Activated T-cell treated with anti-CD3 and anti-CD28 coated beads, Interleukin-2, amount 50 U/mL, for 4 hours (primary cell): ENCODE results near the gene STX11. TPM values are rescaled to one million over a fixed set of nuclear protein-coding genes. Genes with fewer than 3 reads are reported as not detected.
"Not testable (repeated sequence)": the region's sequence is repeated elsewhere in the genome, so short reads cannot be mapped to it uniquely, and the experiment has no call there.

Source experiments
- ATAC-seq, 2 donors: fragments of 200-7000 bp; cut with Tn5 transposase; one replicate each; pipeline ENCODE4 v1.10.0; 2021
- DNase-seq: peaks from one replicate; pipeline ENCODE4 v3.0.0-alpha.2; 2020
- H3K27me3 Mint-ChIP-seq: one replicate; pipeline ENCODE4 v1.8.0; 2021; ENCODE audit warnings: low read depth, mixed read lengths
- H3K36me3 Mint-ChIP-seq: one replicate; pipeline ENCODE4 v1.8.0; 2022; ENCODE audit warnings: mixed read lengths; ENCODE audit not compliant: insufficient read depth
- H3K4me1 Mint-ChIP-seq: one replicate; pipeline ENCODE4 v1.8.0; 2021; ENCODE audit warnings: low read depth, mixed read lengths
- H3K4me3 Mint-ChIP-seq: one replicate; pipeline ENCODE4 v1.8.0; 2021; ENCODE audit warnings: mild to moderate bottlenecking, moderate library complexity, mixed read lengths
- H3K9me3 Mint-ChIP-seq: one replicate; pipeline ENCODE4 v1.8.0; 2021; ENCODE audit warnings: mixed read lengths
- total RNA-seq, 3 donors: library from RNA; stranded (reverse); gene quantifications; one replicate each; pipeline ENCODE4 v1.2.1, GENCODE V29; 2021

The STX11 gene
- total RNA-seq, 3 donors from 2014 or later = 29.9 to 31.8 (median 30.9) TPM

DNA sequence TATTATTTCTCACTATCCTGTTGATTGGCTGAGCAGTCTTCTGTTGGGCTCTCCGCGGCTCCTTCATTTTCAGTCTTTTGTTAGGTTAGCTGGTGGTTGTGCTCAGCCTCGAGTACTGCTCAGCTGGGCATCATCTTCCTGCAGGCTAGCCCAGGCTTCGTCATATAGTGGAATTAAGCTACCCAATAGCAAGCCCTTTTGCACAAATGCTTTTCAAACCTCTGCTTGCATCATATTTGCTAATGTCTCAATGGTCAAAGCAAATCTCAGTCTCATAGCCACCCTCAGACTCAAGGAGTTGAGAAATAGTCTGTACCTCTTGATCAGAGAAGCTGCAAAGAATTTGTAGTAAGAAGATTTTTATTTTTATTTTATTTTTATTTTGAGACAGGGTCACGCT is 23.7 kb downstream of the STX11 start:
- ATAC-seq (no peak), DNase-seq (no peak)
- peaks cover 17% of the 10 kb centered on the region for H3K4me1 Mint-ChIP-seq
- peaks cover 42% of the 10 kb centered on the region for H3K36me3 Mint-ChIP-seq
- H3K4me3 Mint-ChIP-seq = no peak overlapping the region
- H3K9me3 Mint-ChIP-seq = no peaks in the 10 kb centered on the region
- no peaks in the 10 kb centered on the region for H3K27me3 Mint-ChIP-seq

DNA sequence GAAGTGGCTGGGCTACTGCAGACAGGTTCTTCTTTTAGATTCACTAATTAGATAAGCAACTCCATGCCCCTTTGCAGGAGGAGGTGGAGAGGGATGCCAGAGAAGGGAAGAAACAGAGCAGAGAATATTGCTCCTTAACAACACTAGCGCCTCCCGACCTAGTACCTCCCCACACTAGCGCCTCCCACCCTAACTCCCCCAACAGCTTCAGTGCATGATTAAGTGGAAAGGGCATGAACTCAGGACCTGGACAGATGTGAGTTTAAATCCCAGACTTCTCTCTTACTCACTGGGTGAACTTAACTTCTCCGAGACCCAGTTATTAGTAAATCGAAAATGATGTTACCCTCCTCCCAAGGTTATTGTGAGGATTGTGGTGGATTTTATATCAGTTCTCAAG is 25.7 kb downstream of the STX11 start:
- Mint-ChIP-seq H3K9me3 (no peaks in the 10 kb centered on the region), H3K27me3 (no peaks in the 10 kb centered on the region), H3K36me3 (peaks cover 35% of the 10 kb centered on the region), H3K4me1 (peaks cover 36% of the 10 kb centered on the region), H3K4me3 (no peak overlapping the region)
- ATAC-seq (no peak), DNase-seq (no peak)

DNA sequence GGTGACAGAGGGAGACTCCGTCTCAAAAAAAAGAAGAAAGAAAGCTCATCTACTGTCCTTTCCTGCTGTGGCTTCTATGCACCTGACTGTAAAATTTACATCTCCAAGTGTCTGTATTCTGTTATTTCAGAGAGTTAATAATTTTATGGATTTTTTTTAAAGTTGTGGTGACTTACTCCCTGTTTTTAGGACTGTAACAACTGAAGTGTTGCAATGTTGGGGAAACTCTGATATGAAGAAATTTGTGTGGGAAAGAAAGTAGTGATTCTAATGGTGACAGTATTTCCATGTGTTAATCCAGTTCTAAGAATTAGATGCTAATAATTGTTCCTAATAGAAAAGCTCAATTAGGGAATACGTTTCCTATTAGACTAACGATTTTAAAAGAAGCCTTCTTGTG is 27.4 kb downstream of the STX11 start:
- no peak overlapping the region for H3K4me3 Mint-ChIP-seq
- DNase-seq (no peak), ATAC-seq (no peak)
- peaks cover 39% of the 10 kb centered on the region for H3K4me1 Mint-ChIP-seq
- H3K9me3 Mint-ChIP-seq = no peaks in the 10 kb centered on the region
- H3K36me3 Mint-ChIP-seq = peaks cover 33% of the 10 kb centered on the region
- H3K27me3 Mint-ChIP-seq = no peaks in the 10 kb centered on the region

- Mint-ChIP-seq H3K4me3 (no peak overlapping the region), H3K9me3 (no peaks in the 10 kb centered on the region), H3K36me3 (peaks cover 31% of the 10 kb centered on the region), H3K27me3 (no peaks in the 10 kb centered on the region), H3K4me1 (peaks cover 44% of the 10 kb centered on the region)
- peak; percentile 73 to 78 for ATAC-seq
- DNase-seq = no peak
These were observed 28.0 kb downstream of the STX11 start for GRCh38 chr6:144178323-144178722.

DNA sequence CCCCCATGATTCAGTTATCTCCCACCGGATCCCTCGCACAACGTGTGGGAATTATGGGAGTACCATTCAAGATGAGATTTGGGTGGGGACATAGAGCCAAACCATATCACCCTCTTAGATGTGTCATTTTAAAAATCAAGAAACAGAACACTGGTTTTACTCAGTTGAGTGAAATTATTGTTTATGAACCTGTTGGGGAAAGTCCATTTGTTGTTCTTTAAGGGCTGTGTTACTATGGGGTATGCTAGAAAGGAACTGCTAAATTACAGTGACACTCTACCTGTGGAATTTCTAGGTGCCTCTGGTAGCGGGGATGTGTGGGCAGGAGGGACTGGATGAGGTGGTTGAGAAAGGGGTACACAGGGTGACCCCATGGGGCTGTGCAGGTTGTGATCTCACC is 28.9 kb downstream of the STX11 start:
- no peak overlapping the region for H3K4me3 Mint-ChIP-seq

DNA sequence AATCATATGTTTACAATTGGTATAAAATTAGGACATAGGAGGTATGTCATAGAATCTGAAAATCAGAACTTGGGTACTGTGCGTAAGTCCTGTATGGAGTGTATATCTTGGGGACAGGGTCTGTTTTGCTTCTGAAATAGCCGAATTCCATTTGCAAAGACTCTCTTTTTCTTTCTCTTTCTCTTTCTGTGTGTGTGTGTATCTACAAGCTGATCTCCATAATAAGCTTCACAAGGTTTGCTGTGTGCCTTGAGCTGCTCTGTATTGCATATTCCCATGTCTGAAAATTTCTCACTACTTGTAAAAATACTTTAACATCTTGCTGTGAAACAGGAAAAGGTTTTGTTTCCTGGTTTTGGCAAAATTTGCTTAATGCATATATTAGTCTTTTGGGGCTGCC is 29.5 kb downstream of the STX11 start:
- Mint-ChIP-seq H3K36me3 (peaks cover 27% of the 10 kb centered on the region), H3K4me3 (peak overlapping the region; percentile 17), H3K4me1 (peaks cover 44% of the 10 kb centered on the region), H3K9me3 (no peaks in the 10 kb centered on the region), H3K27me3 (no peaks in the 10 kb centered on the region)
- no peak for ATAC-seq
- DNase-seq = no peak

More for the DNA sequence above, 28.9 kb downstream of the STX11 start:
- H3K4me1 Mint-ChIP-seq = peaks cover 44% of the 10 kb centered on the region
- ATAC-seq (peak; percentile 28 to 39), DNase-seq (no peak)
- no peaks in the 10 kb centered on the region for H3K9me3 Mint-ChIP-seq
- H3K36me3 Mint-ChIP-seq = peaks cover 26% of the 10 kb centered on the region
- no peaks in the 10 kb centered on the region for H3K27me3 Mint-ChIP-seq

DNA sequence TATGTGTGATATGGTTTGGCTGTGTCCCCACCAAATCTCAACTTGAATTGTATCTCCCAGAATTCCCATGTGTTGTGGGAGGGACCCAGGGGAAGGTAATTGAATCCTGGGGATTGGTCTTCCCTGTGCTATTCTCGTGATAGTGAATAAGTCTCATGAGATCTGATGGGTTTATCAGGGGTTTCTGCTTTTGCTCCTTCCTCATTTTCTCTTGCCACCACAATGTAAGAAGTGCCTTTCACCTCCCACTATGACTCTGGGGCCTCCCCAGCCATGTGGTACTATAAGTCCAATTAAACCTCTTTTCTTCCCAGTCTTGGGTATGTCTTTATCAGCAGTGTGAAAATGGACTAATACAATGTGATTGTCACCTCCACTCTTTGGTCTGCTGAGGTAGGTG is 30.0 kb downstream of the STX11 start:
- not testable (repeated sequence) for DNase-seq, H3K9me3 Mint-ChIP-seq, H3K27me3 Mint-ChIP-seq, ATAC-seq, H3K4me3 Mint-ChIP-seq
- Mint-ChIP-seq H3K36me3 (peaks cover 27% of the 10 kb centered on the region), H3K4me1 (peaks cover 44% of the 10 kb centered on the region)

DNA sequence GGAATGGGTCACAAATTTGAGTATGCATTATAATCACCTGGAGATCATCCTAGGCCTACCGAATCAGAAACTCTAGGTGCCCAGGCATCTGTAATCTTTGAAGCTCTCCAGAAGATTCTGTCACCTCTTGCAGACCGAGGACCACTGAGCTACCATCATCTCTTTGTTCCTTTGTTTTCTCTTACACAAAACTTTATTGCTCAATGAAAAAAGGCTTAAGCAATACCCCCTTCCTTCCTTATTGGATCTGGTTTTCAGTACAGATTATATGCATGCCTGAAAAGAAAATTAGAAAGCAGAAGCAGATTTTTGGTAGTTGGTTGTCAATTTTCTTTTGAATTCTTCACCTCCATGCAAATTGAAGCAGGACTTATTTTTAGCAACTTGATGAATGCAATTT is 31.3 kb downstream of the STX11 start:
- no peak for DNase-seq
- peaks cover 44% of the 10 kb centered on the region for H3K4me1 Mint-ChIP-seq
- H3K36me3 Mint-ChIP-seq = peaks cover 20% of the 10 kb centered on the region
- H3K4me3 Mint-ChIP-seq = no peak overlapping the region
- no peak for ATAC-seq
- H3K9me3 Mint-ChIP-seq = no peaks in the 10 kb centered on the region
- H3K27me3 Mint-ChIP-seq = no peaks in the 10 kb centered on the region

- DNase-seq, H3K9me3 Mint-ChIP-seq, H3K27me3 Mint-ChIP-seq, H3K4me3 Mint-ChIP-seq, ATAC-seq: not testable (repeated sequence)
- Mint-ChIP-seq H3K4me1 (peaks cover 28% of the 10 kb centered on the region), H3K36me3 (peaks cover 34% of the 10 kb centered on the region)
These were observed 33.9 kb downstream of the STX11 start for GRCh38 chr6:144184186-144184585.

- H3K36me3 Mint-ChIP-seq = peaks cover 38% of the 10 kb centered on the region
- DNase-seq (no peak), ATAC-seq (no peak)
- H3K4me1 Mint-ChIP-seq = peaks cover 18% of the 10 kb centered on the region
- no peak overlapping the region for H3K4me3 Mint-ChIP-seq
- no peaks in the 10 kb centered on the region for H3K27me3 Mint-ChIP-seq
- no peaks in the 10 kb centered on the region for H3K9me3 Mint-ChIP-seq
These were observed 35.0 kb downstream of the STX11 start for GRCh38 chr6:144185133-144185836.

GRCh38 chr6:144186817-144187625 is 36.7 kb downstream of the STX11 start:
- H3K36me3 Mint-ChIP-seq = peaks cover 31% of the 10 kb centered on the region
- no peaks in the 10 kb centered on the region for H3K9me3 Mint-ChIP-seq
- H3K4me3 Mint-ChIP-seq = no peak overlapping the region
- DNase-seq = no peak
- peaks cover 12% of the 10 kb centered on the region for H3K4me1 Mint-ChIP-seq
- no peaks in the 10 kb centered on the region for H3K27me3 Mint-ChIP-seq
- no peak for ATAC-seq

GRCh38 chr6:144189351-144189750 is 39.0 kb downstream of the STX11 start:
- DNase-seq = no peak
- Mint-ChIP-seq H3K36me3 (peaks cover 23% of the 10 kb centered on the region), H3K27me3 (no peaks in the 10 kb centered on the region), H3K4me1 (no peaks in the 10 kb centered on the region), H3K9me3 (peaks cover 6% of the 10 kb centered on the region), H3K4me3 (no peak overlapping the region)
- ATAC-seq = no peak

GRCh38 chr6:144190080-144190479 is 39.8 kb downstream of the STX11 start:
- no peak overlapping the region for H3K4me3 Mint-ChIP-seq
- no peak for DNase-seq
- H3K4me1 Mint-ChIP-seq = no peaks in the 10 kb centered on the region
- no peaks in the 10 kb centered on the region for H3K27me3 Mint-ChIP-seq
- ATAC-seq = no peak
- peaks cover 6% of the 10 kb centered on the region for H3K9me3 Mint-ChIP-seq
- peaks cover 22% of the 10 kb centered on the region for H3K36me3 Mint-ChIP-seq

DNA sequence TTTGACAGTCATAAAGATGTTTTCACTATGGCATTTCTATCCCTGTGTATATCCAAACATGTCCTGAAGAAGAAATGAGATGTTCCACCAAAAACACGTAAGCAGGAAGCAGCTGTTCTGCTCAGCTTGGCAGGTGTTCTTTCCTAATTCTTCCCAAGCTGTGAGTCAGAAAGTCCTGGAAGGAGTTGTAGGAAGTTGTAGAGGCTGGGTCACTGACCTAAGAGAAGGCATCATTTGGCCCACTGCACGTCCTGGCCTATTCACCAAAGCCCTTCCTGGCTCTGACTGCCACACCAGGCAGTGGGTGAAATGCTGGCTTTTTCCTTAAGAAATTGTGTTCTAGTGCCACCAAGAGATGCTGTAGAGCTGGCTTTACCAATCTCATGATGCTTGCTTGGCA is 40.3 kb downstream of the STX11 start:
- no peak for DNase-seq
- no peak overlapping the region for H3K4me3 Mint-ChIP-seq
- H3K9me3 Mint-ChIP-seq = peaks cover 6% of the 10 kb centered on the region
- no peaks in the 10 kb centered on the region for H3K4me1 Mint-ChIP-seq
- peaks cover 22% of the 10 kb centered on the region for H3K36me3 Mint-ChIP-seq
- no peaks in the 10 kb centered on the region for H3K27me3 Mint-ChIP-seq
- ATAC-seq = no peak

DNA sequence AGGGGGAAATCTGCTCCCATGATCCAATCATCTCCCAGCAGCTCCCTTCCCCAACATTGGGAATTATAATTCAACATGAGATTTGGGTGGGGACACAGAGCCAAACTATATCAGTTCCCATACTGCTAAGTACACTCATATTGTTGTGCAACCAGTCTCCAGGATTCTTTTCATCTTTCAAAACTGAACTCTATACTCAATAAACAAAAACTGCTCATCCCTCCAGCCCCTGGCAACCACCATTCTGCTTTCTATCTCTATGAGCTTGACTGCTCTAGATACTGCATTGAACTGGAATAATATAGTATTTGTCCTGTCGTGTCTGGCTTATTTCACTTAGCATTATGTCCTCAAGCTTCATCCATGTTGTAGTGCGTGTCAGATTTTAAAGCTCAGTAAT is 42.9 kb downstream of the STX11 start:
- H3K36me3 Mint-ChIP-seq = peaks cover 7% of the 10 kb centered on the region
- no peak for ATAC-seq
- H3K4me1 Mint-ChIP-seq = peaks cover under 1% of the 10 kb centered on the region
- no peak overlapping the region for H3K4me3 Mint-ChIP-seq
- H3K9me3 Mint-ChIP-seq = peaks cover 8% of the 10 kb centered on the region
- no peak for DNase-seq
- no peaks in the 10 kb centered on the region for H3K27me3 Mint-ChIP-seq
